Stimulated activated naive CD4-positive, alpha-beta T cell treated with Interleukin-2 at 50 U/mL for 16 hours (primary cell): ENCODE data around the gene MFAP5.
A peak's percentile ranks its signal among the peaks of the same experiment; 100 is the strongest.
"Not testable (repeated sequence)": the region's sequence is repeated elsewhere in the genome, so short reads cannot be mapped to it uniquely, and the experiment has no call there.

Source experiments
- DNase-seq: peaks from one replicate; lab custom pipeline; 2025; lab: John Stamatoyannopoulos, UW

Gene MFAP5

DNA sequence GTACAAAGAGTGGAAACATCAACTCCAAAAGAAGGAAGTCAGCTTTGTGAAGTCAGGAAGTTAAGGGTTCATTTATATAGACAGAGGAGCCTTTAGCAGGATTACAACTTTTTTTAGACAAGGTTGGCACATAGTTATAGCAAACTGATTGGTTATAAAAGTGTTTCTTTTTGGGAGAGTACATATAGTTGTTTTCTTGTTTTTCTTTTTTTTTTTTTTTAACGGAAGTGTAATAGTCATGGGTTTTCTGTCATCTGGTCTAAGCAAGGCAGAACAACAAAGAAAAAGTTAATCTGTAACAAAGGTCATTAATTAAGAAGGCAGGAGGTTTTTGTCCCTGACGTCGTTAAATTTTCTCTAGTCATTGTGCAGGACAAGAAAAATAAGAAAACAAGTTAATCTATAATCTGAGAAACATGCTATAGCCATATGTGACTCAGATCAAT is 13.0 kb upstream of the MFAP5 start:
- DNase-seq: no peak

DNA sequence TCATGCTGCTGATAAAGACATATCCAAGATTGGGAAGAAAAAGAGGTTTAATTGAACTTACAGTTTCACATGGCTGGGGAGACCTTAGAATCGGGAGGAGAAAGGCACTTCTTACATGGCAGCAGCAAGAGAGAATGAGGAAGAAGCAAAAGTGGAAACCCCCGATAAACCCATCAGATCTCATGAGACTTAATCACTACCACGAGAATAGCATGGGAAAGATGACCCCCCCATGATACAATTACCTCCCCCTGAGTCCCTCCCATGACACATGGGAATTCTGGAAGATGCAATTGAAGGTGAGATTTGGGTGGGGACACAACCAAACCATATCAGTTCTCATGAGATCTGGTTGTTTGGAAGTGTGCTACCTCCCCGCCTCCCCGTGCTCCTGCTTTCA is 9.8 kb upstream of the MFAP5 start:
- DNase-seq: no peak

DNA sequence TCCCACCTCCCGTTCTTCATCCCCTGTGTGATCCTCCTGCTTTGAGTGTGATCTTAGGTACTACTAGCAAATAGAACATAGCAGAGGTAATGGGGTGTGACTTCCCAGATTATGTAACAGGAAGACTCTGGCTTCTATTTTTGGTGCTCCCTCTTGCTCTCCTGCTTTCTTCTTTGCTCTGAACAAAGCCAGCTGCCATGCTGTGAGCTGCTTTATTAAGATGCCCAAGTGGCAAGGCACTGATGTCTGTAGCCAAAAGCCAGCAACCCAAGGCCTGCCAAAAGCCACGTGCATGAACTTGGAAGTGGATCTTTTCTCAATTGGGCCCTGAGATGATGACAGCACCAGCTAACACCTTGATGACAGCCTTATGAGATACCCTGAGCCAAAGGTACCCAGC is 5.8 kb upstream of the MFAP5 start:
- no peak for DNase-seq

DNA sequence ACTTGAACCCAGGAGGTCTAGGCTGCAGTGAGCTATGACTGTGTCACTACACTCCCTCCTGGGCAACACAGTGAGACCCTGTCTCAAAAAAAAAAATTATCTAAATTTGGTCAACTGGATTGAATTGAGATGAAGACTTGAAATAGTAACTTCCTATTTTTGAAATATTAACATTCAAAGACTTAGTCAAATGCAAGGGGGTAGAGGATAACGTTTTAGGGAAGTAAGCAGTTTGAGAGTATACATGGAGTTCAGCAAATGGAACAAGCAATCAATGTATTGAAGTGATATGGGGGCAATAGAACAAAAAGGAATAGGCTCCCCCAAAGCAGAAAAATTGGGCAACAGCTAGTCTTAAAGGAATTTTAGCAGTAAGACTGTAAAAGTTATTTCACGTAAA is 4.6 kb upstream of the MFAP5 start:
- no peak for DNase-seq

DNA sequence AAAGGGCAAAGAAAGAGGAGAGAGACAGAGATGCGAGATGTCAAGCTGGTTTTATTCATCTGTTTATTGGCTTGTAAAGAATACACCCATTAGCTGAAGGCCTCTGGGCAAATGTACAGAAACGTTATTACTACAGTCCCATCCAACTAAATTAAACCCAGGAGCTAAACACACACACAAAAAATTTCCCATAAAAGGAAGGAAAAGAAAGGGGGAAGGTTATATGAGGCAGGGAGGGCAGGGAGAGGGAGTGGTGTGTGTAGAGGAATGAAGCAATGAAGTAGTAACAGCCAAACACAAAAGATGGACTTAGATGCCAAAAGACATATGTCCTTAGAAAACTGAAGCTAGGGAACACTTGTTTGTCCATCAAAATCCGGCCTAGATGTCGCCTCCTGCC is 3.1 kb upstream of the MFAP5 start:
- no peak for DNase-seq

DNA sequence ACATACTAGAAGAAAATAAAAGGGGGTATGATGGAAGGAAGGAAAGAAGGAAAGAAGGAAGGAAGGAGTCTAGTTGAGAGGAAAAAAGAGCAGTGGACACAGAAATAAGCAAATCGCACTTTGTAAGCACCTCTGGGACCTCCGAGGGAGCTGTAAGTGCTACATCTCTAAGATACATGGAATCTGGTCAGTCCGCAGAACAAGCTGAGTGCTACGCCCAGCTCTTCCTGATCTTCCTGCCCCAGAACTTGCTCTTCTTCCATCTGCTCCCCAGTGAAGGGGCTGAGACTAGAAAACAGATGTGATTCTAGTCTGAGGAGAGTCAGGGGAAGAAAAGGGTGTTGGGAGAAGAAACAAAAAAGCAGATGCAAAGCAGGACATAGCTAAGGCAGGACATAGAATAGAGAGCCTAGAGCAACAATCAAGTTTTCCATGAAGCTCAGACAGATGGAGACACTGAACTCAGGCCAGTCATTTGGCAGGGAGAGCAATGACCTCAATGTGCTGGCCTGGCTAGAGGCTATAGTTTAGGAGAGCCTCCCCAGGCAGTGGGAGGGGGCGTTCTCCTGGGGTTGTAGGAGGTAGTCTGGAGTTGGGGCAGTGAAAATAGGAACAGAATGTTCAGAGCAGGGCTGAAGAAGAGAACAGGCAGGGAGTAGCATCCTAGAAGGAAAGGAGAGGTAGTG is 1.7 kb upstream of the MFAP5 start:
- DNase-seq: no peak

DNA sequence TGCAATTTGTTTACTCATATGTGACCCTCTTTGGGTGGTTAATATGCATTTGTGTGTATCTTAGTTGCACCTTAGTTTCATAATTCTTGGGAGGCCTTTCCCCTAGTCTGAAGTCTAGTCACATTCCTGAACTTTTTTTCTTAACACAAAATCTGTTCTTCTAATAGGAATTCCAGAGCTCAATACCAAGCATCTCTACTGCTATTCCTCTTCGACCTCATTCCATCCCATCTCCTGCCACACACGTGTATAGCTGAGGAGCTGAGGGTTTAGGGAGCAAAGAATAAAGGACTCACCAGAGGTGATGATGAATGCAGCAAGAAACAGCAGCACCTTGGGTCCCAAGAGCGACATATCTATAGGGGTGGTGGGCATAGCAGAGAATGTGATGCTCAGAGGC is 875 bp downstream of the MFAP5 start:
- DNase-seq: no peak

DNA sequence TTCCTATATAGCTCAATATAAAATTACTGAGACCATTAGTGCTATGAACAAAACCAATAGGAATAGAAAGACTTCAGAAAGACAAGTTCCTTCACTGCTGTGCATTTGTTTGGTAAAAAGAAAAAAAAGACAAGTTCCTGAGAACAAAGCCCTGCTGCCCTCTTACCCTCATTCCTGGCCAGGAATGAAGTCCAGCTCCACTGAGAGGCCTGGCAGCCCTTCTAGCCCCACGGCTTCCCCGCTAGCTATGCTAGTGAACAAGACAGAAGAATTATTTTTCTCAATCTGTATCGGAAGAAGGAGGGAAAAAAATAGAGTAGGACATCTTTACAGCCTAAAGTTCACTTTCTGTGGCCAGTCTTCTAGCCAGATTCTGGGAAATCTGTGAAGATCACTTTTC is 1.6 kb downstream of the MFAP5 start:
- DNase-seq: no peak

DNA sequence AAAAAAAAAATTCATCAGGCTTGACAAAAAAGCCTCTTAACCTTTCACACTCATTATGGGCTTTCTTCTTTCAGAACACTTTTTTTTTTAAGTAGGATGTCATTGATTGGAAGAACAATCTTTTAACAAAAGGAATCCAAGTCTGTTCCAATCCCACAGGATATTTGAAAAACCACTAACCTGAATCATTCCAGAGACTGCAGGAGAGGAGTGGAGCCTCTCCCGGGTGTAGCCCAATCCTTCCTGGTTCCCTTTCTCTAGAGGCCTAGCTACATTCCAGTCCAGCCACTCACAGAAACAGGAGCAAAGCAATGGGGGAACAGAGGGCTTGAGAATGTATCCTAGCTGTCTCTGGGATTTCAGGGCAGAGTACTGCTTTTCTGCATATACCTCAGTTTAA is 4.3 kb downstream of the MFAP5 start:
- no peak for DNase-seq

DNA sequence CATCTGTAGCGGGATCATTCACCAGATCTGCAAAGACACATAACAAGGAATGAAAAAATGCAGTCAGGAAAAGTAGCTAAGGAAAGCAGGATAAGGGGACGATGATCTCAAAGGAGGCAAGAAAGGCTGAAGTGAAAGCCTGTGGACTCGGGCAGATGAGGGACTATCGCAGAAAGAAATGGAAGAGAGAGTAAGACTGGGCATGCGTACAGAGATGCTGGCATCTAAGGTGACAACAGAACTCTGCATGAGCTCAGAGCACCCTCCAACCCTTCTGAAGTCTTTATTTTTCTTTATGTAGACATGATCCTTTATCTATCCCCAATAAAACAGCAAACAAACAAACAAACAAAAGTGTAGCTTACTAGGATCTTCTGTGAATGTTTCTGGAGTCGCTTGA is 7.2 kb downstream of the MFAP5 start:
- no peak for DNase-seq

DNA sequence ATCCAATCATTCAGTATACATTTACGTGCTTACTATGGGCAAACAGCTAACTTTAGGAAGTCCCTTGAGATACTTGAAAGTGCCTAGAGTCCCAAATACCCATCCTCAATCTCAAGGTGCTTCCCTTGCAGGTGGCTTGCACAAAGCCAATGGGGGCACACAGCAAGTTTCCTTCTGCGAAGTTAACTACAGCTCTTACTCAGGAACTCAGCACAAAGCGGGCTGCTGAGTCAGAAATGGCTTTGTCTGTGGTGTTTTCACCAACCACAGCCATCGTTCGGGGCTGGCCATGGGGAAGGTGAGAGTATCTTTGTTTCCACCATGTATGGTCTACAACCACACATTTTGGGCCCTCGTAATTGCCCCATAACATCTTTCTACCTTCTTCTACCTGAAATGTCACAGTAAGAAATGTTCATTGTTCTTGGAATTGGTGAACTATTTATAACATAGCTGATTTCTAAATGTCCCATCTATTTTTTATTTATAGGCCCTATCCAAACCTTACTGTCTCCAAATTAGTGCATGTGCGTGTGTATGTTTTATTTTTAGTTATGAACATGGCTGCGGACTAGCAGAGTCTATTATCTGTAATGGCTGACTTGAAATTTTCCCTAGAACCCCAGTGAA is 13.9 kb downstream of the MFAP5 start:
- DNase-seq: peak; percentile 76

DNA sequence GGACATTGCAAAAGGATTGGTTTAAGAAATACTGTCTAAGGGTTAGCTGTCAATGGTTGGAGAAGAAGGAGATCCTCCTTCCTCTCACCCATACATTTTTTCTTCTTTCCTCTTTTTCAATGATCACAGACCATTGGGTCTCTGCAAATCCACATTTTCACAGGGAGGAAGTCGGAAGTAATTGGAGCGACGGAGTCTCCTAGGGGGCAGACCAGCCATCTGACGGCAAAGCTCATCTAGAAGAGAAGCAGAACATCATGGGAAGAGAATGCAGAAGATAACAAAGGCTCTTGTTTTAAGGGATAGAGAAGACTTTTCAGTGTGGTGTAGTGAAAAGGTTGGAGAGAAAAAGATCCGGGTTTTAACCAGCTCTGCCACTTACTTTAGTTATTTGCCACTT is 14.7 kb downstream of the MFAP5 start:
- no peak for DNase-seq

DNA sequence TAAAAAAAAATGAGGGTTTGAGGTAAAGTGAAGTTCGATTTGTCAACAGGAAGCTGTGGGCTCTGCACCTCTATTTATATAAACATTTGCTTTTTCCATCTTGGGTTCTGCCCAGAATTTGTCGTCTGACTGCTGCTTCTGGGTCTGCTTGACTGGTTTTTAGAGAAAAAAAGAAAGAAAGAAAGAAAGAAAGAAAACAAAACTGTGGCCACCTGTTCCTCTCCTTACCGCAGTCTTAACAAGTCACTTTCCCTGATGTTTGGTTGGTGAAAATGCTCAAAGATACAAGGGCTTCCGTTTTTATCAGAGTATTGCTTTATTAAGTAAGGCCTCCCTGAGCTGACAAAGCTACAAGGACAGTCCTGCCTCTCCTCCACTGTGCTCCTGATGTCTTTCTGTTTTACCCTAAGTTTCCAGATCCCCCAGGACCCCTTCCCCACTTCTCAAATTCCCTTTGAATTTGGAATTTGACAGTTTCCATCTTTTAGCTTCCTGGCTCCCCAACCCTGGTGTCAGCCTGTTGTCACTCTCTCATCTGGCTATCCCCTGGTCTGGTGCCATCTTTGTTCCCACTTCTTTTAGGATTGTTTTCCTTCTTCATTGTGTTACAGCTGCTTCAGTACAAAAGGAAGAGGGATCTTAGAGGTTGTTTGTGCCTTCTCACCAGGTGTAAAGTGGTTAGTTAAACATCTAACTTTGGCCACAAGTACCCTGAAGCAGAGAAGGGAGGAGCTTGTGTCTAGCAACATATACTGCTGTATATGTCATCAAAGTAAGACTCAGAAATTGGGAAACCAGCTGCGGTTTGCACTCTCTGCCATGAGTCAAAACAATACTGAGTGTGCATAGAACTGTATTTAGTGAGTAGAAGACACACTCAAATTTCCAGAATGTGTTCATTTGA is 18.0 kb downstream of the MFAP5 start:
- DNase-seq: peak; percentile 47

DNA sequence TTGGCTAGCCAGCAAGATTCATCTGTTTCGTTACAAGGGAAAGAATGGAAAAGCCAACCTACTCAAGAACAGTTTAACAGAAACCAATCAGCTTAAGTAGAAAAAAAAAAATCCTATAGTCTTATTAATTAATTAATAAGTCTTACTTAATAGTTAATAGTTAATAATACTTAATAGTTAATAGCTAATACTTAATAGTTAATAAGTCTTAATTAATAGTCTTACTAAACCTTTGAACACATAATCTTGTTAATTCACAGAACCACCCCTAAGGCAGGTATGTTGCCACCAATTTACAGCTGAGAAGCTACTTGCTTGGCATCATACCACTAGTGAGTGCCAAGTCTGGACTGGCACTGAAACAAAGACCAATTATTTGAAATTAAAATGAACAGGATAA is 19.9 kb downstream of the MFAP5 start:
- no peak for DNase-seq

DNA sequence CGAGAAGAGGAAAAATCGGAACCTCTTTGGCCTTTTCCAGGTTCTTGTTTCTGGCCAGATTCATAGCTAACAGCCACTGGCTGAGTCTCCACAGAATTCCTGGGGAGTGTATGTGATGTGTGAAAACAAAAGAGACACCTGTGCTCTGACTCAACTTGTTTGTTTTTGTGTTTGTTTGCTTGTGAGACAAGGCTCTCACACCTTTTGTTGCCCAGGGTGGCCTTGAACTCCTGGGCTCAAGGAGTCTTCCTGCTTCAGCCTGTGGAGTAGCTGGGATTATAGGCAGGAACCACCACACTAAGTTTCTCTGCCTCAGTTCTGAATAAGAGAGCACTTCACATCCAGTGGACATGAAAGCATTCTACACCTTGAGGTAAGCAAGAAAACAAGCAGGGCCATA is 22.7 kb downstream of the MFAP5 start:
- DNase-seq: no peak

DNA sequence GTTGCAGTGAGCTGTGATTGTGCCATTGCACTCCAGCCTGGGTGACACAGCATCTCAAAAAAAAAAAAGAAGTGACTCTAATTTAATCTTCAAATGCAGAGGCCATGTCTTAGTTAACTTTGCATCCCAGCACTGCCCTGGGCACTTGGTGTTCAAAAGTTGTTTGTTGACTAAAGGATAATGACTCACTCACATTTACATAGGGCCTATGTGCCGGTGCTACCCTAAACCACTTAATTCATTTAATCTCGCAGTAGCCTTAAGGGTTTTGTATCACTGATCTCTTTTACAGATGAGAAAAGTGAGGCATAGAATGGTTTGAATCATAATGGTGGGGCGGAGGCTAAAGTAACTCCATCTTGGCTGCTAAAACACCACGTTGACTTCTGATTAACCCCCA is 23.7 kb downstream of the MFAP5 start:
- no peak for DNase-seq

DNA sequence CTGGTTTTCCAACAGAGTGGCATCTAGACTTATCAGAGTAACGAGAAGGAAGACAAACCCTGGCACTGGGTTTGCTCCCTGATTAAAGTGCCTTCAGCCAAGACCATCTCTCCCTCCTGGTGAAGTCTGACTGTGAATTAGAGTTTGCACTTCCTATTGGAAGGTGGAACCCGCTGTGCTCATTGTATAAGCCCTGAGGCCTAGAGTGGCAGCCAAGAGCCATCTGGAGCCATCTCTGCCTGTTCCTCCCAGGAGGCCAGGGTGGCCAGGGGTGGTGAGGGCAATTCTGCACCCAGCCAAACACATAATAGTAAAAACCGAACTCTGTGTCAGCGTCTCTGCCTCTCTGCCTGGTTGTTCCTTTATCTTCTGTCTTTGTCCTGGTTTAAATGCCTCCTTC is 25.0 kb downstream of the MFAP5 start:
- DNase-seq: no peak

DNA sequence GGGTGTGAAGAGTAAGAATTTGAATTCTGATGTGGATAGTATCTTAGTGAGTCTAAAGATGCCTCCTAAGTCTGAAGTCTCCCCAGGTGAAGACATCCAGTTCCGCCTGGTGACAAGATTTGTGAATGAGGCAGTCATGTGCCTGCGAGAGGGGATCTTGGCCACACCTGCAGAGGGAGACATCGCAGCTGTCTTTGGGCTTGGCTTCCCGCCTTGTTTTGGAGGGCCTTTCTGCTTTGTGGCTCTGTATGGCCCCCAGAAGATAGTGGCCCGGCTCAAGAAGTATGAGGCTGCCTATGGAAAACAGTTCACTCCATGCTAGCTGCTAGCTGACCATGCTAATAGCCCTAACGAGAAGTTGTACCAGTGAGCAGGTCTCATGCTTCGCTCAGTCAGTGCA is 25.4 kb downstream of the MFAP5 start:
- DNase-seq: no peak

DNA sequence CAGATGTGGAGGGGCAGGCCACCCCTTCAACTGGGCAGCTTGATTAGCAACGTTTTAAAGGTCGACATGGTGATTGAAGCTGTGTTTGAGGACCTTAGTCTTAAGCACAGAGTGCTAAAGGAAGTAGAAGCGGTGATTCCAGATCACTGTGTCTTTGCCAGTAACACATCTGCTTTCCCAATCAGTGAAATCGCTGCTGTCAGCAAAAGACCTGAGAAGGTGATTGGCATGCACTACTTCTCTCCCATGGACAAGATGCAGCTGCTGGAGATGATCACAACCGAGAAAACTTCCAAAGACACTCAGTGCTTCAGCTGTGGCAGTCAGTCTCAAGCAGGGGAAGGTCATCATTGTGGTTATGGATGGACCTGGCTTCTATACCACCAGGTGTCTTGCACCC is 26.0 kb downstream of the MFAP5 start:
- DNase-seq: no peak

DNA sequence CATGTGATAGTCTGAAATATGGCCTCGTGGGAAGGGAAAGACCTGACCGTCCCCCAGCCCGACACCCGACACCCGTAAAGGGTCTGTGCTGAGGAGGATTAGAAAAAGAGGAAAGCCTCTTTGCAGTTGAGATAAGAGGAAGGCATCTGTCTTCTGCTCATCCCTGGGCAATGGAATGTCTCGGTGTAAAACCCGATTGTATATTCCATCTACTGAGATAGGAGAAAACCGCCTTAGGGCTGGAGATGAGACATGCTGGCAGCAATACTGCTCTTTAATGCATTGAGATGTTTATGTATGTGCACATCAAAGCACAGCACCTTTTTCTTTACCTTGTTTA is 26.6 kb downstream of the MFAP5 start:
- not testable (repeated sequence) for DNase-seq

DNA sequence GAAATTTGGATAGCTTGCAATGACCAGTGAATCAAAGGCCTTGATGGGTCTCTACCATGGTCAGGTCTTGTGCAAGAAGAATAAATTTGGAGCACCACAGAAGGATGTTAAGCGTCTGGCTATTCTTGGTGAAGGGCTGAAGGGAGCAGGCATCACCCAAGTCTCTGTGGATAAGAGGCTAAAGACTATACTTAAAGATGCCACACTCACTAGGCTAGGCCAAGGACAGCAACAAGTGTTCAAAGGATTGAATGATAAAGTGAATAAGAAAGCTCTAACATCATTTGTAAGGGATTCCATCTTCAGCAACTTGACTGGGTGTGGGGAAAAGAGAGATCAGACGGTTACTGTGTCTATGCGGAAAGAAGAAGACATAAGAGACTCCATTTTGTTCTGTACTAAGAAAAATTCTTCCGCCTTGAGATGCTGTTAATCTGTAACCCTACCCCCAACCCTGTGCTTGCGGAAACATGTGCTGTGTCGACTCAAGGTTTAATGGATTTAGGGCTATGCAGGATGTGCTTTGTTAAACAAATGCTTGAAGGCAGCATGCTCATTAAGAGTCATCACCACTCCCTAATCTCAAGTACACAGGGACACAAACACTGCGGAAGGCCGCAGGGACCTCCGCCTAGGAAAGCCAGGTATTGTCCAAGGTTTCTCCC is 27.2 kb downstream of the MFAP5 start:
- not testable (repeated sequence) for DNase-seq

DNA sequence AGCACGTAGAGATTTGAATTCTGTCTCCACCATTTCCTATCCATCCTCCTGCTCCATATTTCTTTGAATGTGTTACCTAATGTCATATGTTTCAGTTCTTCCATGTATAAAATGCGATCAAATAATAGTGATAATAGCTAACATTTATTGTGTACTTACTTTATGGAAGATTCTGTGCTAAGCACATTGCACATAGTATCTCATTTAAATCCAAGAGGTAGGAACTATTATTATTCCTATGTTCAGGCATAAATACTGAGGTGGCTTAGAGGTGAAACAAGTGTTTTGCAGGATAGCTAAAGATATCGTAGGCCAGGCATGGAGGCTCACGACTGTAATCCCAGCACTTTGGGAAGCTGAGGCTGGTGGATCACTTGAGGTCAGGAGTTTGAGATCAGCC is 32.5 kb downstream of the MFAP5 start:
- DNase-seq: no peak
